Right lobe of liver (tissue), 4 donors: ENCODE data around the gene ITPR3.

Source experiments
- CTCF ChIP-seq, 4 donors: fragments of 200-600 bp in 3 of 4; fragments of 450-650 bp in 1 of 4; IDR thresholded peaks; one replicate each; pipeline versions ENCODE4 v1.5.1 to v1.8.0; 2016 to 2022; ENCODE audit warnings: antibody characterized with exemption in 4 of 4, mild to moderate bottlenecking in 2 of 4
- POLR2A ChIP-seq: fragments of 450-650 bp; IDR thresholded peaks from one replicate; pipeline ENCODE4 v1.6.1; 2017; ENCODE audit warnings: antibody characterized with exemption, mild to moderate bottlenecking
- donor health status: DM: no; HTN: no; CAD: no.
- donor health status: DM: no; HTN: no; CAD: no.
- donor health status: DM: no; HTN: yes; CAD: no.

- TF ChIP-seq CTCF (IDR thresholded peaks at IDR 0.05) (no peak), POLR2A (no peak)
These were observed 1.6 kb downstream of the ITPR3 start for GRCh38 chr6:33622456-33623431.
